ELF-1 (cell line): Measurements from ENCODE around the gene SLITRK5.

Experiments used
- DNase-seq: peaks from one replicate; pipeline ENCODE4 v3.0.0-alpha.2; 2016; ENCODE audit warnings: low read depth, low spot score

Gene SLITRK5

GRCh38 chr13:87709947-87710346 is 38.8 kb downstream of the SLITRK5 start:
- DNase-seq, result no peak

- DNase-seq, result no peak
These were observed 40.8 kb downstream of the SLITRK5 start for GRCh38 chr13:87712012-87712411.
